Activated CD8-positive, alpha-beta T cell treated with anti-CD3 and anti-CD28 coated beads for 36 hours (primary cell): ENCODE measurements around the gene NUDT17. TPM values are rescaled to one million over a fixed set of nuclear protein-coding genes. Genes with fewer than 3 reads are reported as not detected.

Experiments
- ATAC-seq: fragments of 200-7000 bp; cut with Tn5 transposase; one replicate; pipeline ENCODE4 v1.10.0; 2021; ENCODE audit warnings: mild to moderate bottlenecking, moderate library complexity
- CTCF ChIA-PET: fragments of 350-600 bp; sonication (Branson Sonifier 250); formaldehyde crosslinking; loops from one replicate; lab custom pipeline; 2021; ENCODE audit warnings: antibody characterized with exemption; lab: Charles Lee
- POLR2A ChIA-PET: fragments of 350-600 bp; sonication (Branson Sonifier 250); formaldehyde crosslinking; loops from one replicate; lab custom pipeline; 2021; ENCODE audit warnings: antibody characterized with exemption; lab: Charles Lee
- DNase-seq: peaks from one replicate; pipeline ENCODE4 v3.0.0-alpha.2; 2020
- H3K27ac Mint-ChIP-seq: one replicate; pipeline ENCODE4 v1.8.0; 2021; ENCODE audit warnings: mild to moderate bottlenecking, mixed read lengths
- H3K27me3 Mint-ChIP-seq: one replicate; pipeline ENCODE4 v1.8.0; 2021; ENCODE audit warnings: mixed read lengths
- H3K36me3 Mint-ChIP-seq: one replicate; pipeline ENCODE4 v1.8.0; 2021; ENCODE audit warnings: low read depth, mixed read lengths
- H3K4me1 Mint-ChIP-seq: one replicate; pipeline ENCODE4 v1.8.0; 2021; ENCODE audit warnings: low read depth, mixed read lengths
- H3K4me3 Mint-ChIP-seq: one replicate; pipeline ENCODE4 v1.8.0; 2021; ENCODE audit warnings: mild to moderate bottlenecking, moderate library complexity, mixed read lengths
- H3K9me3 Mint-ChIP-seq: one replicate; pipeline ENCODE4 v1.8.0; 2021; ENCODE audit warnings: mixed read lengths
- CTCF ChIP-seq: fragments of 200-600 bp; IDR thresholded peaks from one replicate; pipeline ENCODE4 v1.8.0; 2022; ENCODE audit warnings: antibody characterized with exemption, mild to moderate bottlenecking
- intact Hi-C: fragments of 100-400 bp; cut with micrococcal nuclease; formaldehyde crosslinking; loops from one replicate; pipeline ENCODE4 v1.10.0; 2022
- total RNA-seq, 2 experiments: library from RNA; stranded (reverse); gene quantifications; one replicate each; pipeline ENCODE4 v1.2.3, GENCODE V29; 2021

NUDT17 gene
- total RNA-seq, 2 experiments from 2014 or later: 3.0 to 3.3 TPM

DNA sequence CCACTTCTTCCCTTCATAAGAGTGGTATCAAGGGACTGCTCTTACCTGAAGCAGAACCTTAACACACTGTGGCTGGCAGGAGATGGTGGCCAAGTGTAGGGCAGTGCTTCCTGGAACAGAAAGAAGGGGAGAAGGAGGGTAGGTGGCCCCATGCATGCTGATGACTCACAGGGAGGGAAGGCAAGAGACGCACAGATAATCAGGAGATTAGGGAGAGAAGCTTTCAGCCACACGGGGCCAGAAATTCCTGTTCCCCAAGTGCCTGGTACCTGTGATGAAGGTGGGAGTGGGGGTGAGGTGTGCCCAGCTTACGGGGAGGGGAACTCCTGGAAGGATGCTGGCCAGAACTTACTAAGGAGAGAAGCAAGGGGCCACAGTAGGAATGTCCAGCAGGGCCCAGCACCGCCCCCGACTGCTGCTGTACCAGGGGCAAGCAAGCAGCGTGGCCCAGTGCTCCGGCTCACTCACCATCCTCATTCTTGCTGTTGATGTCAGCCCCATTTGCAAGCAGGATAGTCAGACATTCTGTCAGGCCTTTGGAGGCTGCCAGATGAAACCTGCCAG is 32.6 kb downstream of the NUDT17 start:
- DNase-seq: no peak
- no peaks in the 10 kb centered on the region for H3K9me3 Mint-ChIP-seq
- ChIA-PET POLR2A (interaction anchor here (0.5 kb wide), 1 partner anchor 68 kb away, joined by 3 read pairs; no protein-coding TSS in a partner anchor), CTCF (interaction anchor here (6.9 to 10.2 kb wide), 2 partner anchors 14 to 31 kb away, joined by 43 to 91 read pairs; partner anchors contain the start of gene NUDT17)
- ATAC-seq: no peak
- intact Hi-C loops: no loop called here
- H3K27me3 Mint-ChIP-seq: peaks cover 7% of the 10 kb centered on the region
- H3K27ac Mint-ChIP-seq: no peak overlapping the region
- no peaks in the 10 kb centered on the region for H3K4me1 Mint-ChIP-seq
- H3K4me3 Mint-ChIP-seq: no peak overlapping the region
- no peak for TF ChIP-seq CTCF
- no peaks in the 10 kb centered on the region for H3K36me3 Mint-ChIP-seq

GRCh38 chr1:145878724-145879123 is 33.3 kb downstream of the NUDT17 start:
- ATAC-seq (no peak), DNase-seq (no peak)
- Mint-ChIP-seq H3K4me1 (no peaks in the 10 kb centered on the region), H3K4me3 (no peak overlapping the region), H3K27me3 (peaks cover 8% of the 10 kb centered on the region), H3K27ac (no peak overlapping the region), H3K36me3 (no peaks in the 10 kb centered on the region), H3K9me3 (no peaks in the 10 kb centered on the region)
- POLR2A ChIA-PET: interaction anchor here (0.5 to 1.0 kb wide), 3 partner anchors 16 to 67 kb away, joined by 3 to 4 read pairs (median 3); no protein-coding TSS in a partner anchor
- CTCF ChIA-PET: interaction anchor here (1.1 to 10.2 kb wide), 3 partner anchors 13 to 32 kb away, joined by 4 to 91 read pairs (median 43); partner anchors contain the start of gene NUDT17
- intact Hi-C loops: no loop called here
- no peak for TF ChIP-seq CTCF

DNA sequence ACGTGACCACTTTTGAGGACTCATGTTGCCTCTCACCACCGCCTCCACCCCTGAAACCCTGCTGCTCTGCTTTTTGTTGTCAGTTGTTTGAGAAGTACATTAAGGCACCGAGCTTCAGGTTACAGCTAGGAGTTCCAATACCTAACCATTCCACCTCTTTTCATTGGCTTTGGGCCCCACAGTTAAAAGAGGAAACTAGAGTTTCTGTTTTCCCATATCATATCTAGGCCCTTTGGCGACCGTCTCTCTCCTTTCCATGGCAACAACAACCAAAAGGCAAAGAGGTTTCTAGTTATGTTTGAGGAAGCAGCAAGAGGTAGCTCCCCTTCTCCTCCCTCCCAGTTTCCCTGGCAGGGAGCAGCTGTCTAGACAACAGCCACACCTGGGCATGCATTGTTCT is 34.3 kb downstream of the NUDT17 start:
- Mint-ChIP-seq H3K4me1 (peaks cover 3% of the 10 kb centered on the region), H3K4me3 (no peak overlapping the region), H3K27ac (no peak overlapping the region), H3K27me3 (peaks cover 12% of the 10 kb centered on the region), H3K9me3 (no peaks in the 10 kb centered on the region), H3K36me3 (no peaks in the 10 kb centered on the region)
- TF ChIP-seq CTCF: no peak
- intact Hi-C loops: no loop called here
- DNase-seq: no peak
- ChIA-PET CTCF (interaction anchor here (0.8 to 10.2 kb wide), 5 partner anchors 12 to 33 kb away, joined by 3 to 91 read pairs (median 32); partner anchors contain the start of genes ITGA10 and NUDT17), POLR2A (interaction anchor here (1.1 to 2.1 kb wide), 2 partner anchors 34 to 116 kb away, joined by 4 read pairs; partner anchors contain the start of genes NUDT17 and TXNIP)
- ATAC-seq: no peak

DNA sequence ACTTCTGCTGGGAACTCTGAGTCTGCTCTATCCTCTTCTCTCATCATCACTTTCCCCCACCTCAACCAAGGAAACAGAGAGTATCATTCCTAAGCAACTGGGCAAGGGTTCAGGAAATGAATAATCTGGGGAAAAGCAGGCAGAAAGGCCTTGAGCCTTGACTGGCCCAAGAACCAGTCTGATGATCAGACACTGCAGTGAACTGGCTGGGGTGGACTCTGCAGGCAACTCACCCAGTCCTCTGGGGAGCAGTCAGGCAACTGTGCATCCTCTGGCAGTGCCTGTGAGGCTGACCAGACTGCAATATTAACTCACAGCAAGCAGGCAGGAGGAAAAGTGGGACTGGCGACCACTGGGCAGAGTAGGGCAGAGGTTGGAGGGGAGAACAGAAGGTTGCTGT is 39.2 kb downstream of the NUDT17 start:
- CTCF ChIA-PET: interaction anchor here (1.1 to 10.2 kb wide), 5 partner anchors 25 to 93 kb away, joined by 4 to 91 read pairs (median 7); partner anchors contain the start of genes ITGA10, NUDT17 and PIAS3

More for the DNA sequence above, 39.2 kb downstream of the NUDT17 start:
- Mint-ChIP-seq H3K9me3 (no peaks in the 10 kb centered on the region), H3K4me1 (peaks cover 17% of the 10 kb centered on the region), H3K36me3 (no peaks in the 10 kb centered on the region), H3K27ac (no peak overlapping the region), H3K27me3 (peaks cover 20% of the 10 kb centered on the region), H3K4me3 (peak overlapping the region; percentile 74)
- DNase-seq (no peak), ATAC-seq (no peak)
- TF ChIP-seq CTCF: no peak
- intact Hi-C loops: no loop called here
- POLR2A ChIA-PET: interaction anchor here (1.6 kb wide), 1 partner anchor 167 kb away, joined by 5 read pairs; no protein-coding TSS in a partner anchor
